ENCODE data around the gene RAPGEF2. TPM values are rescaled to one million over a fixed set of nuclear protein-coding genes. Genes with fewer than 3 reads are reported as not detected.

The RAPGEF2 gene
- total and polyA plus RNA-seq, 3 donors from 2014 or later = 18.1 to 51.4 (median 38.9) TPM

DNA sequence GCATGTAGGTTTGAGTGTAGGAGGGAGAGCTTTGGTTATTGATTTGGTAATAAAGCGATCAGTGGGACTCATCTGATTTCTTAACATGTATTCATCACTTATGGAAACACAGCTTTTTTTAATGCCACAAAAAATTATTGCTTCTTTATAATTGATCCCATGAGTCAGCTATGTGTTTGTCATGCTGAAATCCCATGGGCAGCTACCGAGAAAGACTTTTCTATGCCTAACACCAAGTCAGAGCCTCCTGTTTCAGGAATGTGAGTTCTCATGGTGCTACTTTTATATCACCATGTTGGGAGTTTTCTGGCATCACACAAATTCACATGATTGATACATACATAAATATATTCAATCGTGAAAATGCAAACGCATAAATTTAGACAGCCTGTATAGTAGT is 165.7 kb downstream of the RAPGEF2 start:
- intact Hi-C loops (cut with DNase I; ENCODE audit: low total_unique reads) = no loop called here
- no peaks in the 10 kb centered on the region for H3K36me3 ChIP-seq (ENCODE audit: low read depth, missing control alignments)
- H3K27ac ChIP-seq = no peak overlapping the region
- DNase-seq = no peak
- TF ChIP-seq, protein P1, sequence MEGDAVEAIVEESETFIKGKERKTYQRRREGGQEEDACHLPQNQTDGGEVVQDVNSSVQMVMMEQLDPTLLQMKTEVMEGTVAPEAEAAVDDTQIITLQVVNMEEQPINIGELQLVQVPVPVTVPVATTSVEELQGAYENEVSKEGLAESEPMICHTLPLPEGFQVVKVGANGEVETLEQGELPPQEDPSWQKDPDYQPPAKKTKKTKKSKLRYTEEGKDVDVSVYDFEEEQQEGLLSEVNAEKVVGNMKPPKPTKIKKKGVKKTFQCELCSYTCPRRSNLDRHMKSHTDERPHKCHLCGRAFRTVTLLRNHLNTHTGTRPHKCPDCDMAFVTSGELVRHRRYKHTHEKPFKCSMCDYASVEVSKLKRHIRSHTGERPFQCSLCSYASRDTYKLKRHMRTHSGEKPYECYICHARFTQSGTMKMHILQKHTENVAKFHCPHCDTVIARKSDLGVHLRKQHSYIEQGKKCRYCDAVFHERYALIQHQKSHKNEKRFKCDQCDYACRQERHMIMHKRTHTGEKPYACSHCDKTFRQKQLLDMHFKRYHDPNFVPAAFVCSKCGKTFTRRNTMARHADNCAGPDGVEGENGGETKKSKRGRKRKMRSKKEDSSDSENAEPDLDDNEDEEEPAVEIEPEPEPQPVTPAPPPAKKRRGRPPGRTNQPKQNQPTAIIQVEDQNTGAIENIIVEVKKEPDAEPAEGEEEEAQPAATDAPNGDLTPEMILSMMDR (IDR thresholded peaks at IDR 0.05) = no peak
- no peak for TF ChIP-seq POLR2A (IDR thresholded peaks at IDR 0.05)
- H3K27me3 ChIP-seq = no peaks in the 10 kb centered on the region
- 66 to 84% methylated on average over 4 of the region's 4 CpGs for WGBS, 2 donors
- H3K4me3 ChIP-seq = no peak overlapping the region
- H3K4me1 ChIP-seq = peaks cover 7% of the 10 kb centered on the region
- H3K9me3 ChIP-seq = no peaks in the 10 kb centered on the region

DNA sequence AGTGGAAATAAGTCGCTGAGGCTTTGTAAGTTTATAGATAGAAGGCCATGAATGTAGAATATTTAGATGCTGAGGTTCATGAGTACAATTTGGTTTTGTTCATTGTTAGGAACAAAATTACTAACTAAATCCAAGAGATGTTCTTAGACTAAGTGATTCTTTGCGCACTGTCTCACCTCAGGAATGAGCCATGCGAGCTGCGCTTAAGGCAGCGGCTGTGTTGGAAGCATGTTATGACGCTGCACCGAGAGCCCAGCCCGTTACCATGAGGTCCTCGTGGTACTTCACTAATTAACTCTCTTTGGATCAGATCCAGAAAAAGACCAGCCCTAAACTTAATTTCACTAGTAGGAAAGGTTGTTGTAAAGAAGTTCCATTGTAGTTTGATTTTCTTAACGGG is 166.2 kb downstream of the RAPGEF2 start:
- no peak overlapping the region for H3K4me3 ChIP-seq
- WGBS, 2 donors = 90 to 93% methylated on average over 10 of the region's 10 CpGs
- intact Hi-C loops (cut with DNase I; ENCODE audit: low total_unique reads) = no loop called here

GRCh38 chr4:159269956-159270355 is 167.1 kb downstream of the RAPGEF2 start:
- H3K4me1 ChIP-seq = peaks cover 7% of the 10 kb centered on the region
- no peak overlapping the region for H3K27ac ChIP-seq
- DNase-seq = no peak
- intact Hi-C loops (cut with DNase I; ENCODE audit: low total_unique reads) = no loop called here
- H3K27me3 ChIP-seq = no peaks in the 10 kb centered on the region
- no peaks in the 10 kb centered on the region for H3K36me3 ChIP-seq (ENCODE audit: low read depth, missing control alignments)
- TF ChIP-seq POLR2A (IDR thresholded peaks at IDR 0.05) = no peak
- TF ChIP-seq, protein P1 (IDR thresholded peaks at IDR 0.05) = no peak
- no peak overlapping the region for H3K4me3 ChIP-seq
- H3K9me3 ChIP-seq = no peaks in the 10 kb centered on the region

More for the DNA sequence above, 166.2 kb downstream of the RAPGEF2 start:
- TF ChIP-seq, protein P1 (IDR thresholded peaks at IDR 0.05) = no peak
- TF ChIP-seq POLR2A (IDR thresholded peaks at IDR 0.05) = no peak
- Histone ChIP-seq H3K4me1 (peaks cover 7% of the 10 kb centered on the region), H3K27me3 (no peaks in the 10 kb centered on the region), H3K9me3 (no peaks in the 10 kb centered on the region), H3K27ac (no peak overlapping the region), H3K36me3 (ENCODE audit: low read depth, missing control alignments) (no peaks in the 10 kb centered on the region)
- no peak for DNase-seq

GRCh38 chr4:159271856-159272255 is 169.0 kb downstream of the RAPGEF2 start:
- peaks cover 7% of the 10 kb centered on the region for H3K4me1 ChIP-seq
- no peaks in the 10 kb centered on the region for H3K27me3 ChIP-seq
- H3K27ac ChIP-seq = no peak overlapping the region
- WGBS, 2 donors = 79 to 84% methylated on average over 4 of the region's 4 CpGs
- no peak for DNase-seq
- no peaks in the 10 kb centered on the region for H3K9me3 ChIP-seq
- intact Hi-C loops (cut with DNase I; ENCODE audit: low total_unique reads) = no loop called here
- no peak overlapping the region for H3K4me3 ChIP-seq
- TF ChIP-seq, protein P1 (IDR thresholded peaks at IDR 0.05) = no peak
- H3K36me3 ChIP-seq (ENCODE audit: low read depth, missing control alignments) = no peaks in the 10 kb centered on the region

GRCh38 chr4:159272273-159273140 is 169.6 kb downstream of the RAPGEF2 start:
- Histone ChIP-seq H3K36me3 (ENCODE audit: low read depth, missing control alignments) (no peaks in the 10 kb centered on the region), H3K4me1 (peaks cover 7% of the 10 kb centered on the region), H3K4me3 (no peak overlapping the region), H3K27ac (no peak overlapping the region), H3K27me3 (no peaks in the 10 kb centered on the region), H3K9me3 (no peaks in the 10 kb centered on the region)
- no peak for DNase-seq
- no peak for TF ChIP-seq POLR2A (IDR thresholded peaks at IDR 0.05)
- TF ChIP-seq, protein P1 (IDR thresholded peaks at IDR 0.05) = no peak
- intact Hi-C loops (cut with DNase I; ENCODE audit: low total_unique reads) = no loop called here

Measured in testis (tissue), 3 donors.